GM21717 (cell line): Measurements from ENCODE around the gene XPC.
"Not testable (repeated sequence)": the region's sequence is repeated elsewhere in the genome, so short reads cannot be mapped to it uniquely, and the experiment has no call there.

Experiments
- ATAC-seq: cut with Tn5 transposase; IDR thresholded peaks from one replicate; pipeline ENCODE4 v1.9.1; 2021; ENCODE audit warnings: mild to moderate bottlenecking, moderate library complexity; ENCODE audit not compliant: unreplicated experiment

XPC gene

DNA sequence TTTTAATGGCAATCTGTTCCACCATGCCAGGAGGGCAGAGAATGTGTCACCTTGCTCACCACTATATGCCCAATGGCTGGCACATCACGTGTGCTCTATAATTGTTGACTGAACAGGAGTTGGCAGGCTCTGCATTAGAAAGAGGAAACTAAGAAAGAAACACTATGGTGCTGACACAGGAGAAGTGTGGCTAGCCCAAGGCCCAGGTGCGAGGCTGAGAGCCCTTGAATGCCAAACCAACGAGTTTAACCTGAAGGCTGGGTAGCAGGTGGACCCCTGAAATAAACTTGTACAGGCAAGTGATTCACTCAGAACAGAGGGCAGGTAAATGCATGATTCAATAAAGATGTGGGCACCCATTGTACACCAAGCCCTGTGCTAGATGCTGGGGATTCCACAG is 56.1 kb downstream of the XPC start:
- ATAC-seq: no peak

DNA sequence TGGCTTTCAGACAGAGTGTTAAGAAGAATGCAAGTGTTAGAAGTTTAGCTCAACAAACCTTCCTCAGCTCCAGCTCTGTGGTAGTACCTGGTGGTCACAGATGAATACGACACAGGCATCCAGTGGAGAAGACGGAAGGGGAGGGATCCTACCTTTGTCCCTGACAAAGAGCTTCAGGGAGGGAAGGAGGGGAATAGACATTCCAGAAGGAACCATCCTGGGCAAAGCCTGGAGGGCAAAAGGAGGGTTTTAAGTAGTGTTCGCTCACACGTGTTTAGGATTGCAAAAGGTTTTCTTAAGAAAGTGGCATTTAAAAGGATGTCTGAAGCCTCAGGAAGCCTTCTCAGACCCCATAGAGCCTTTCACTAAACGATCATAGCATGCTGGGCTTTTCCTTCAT is 56.5 kb downstream of the XPC start:
- ATAC-seq: no peak

DNA sequence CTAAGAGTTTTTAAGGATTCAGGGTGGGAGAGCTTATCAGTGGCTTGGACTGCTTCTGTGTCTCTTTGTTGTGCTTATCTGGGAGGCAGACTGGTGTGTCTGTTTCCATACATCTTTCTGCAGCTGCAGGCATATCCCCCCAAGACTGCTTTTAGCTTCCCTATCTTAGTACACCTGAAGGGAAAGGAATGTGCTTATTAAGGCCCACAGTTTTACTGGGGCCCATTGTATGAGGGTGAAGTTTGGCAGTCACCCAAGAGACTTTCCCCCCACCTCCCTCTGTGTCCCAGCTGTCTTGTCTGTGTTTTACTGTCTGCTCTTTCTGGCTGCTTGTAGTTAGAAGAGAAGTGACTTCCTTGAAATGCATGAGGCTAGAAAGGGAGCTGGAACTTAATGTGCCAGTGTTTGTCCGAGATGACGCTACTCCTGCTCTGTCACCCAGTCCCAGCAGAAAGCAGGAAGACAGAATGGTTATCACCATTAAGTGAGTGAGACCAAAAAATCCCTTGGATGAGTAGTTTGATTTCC is 57.4 kb downstream of the XPC start:
- ATAC-seq: not testable (repeated sequence)

DNA sequence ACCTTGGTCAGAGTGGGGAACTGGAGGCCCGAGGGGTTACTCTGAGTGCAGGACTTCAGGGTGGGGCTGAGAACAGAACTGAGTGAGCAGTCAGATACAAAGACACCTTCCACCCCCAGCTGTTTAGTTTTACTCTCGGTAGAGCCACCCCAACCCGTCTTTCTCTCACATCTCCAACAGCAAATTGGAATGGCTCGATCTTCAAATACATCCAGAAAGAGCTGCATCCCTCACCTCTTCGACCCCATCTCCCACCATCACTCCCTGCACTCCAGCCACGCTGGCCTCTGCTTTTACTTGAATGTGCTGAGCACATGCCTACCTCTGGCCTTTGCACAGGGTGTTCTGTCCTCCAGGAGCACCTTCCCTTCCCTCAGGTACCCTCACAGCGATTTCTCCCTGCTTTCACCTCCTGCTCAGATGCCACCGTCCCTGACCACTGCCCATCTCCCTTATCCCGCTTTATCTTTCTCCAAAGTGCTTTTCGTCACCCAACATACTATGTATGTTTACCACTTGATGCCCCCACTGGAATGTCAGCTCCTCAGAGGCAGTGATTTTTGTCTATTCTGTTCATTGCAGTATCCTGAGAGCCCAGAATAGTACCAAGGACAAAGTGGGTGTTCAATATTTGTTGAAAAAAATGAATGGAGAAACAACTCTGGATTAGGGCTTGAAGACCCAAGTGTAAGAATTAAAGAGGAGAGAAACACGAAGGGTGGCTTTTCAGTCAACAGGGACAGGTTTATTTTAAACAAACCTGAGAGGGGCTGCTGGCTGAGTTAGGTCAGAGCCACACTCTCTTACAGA is 58.1 kb downstream of the XPC start:
- ATAC-seq: no peak

DNA sequence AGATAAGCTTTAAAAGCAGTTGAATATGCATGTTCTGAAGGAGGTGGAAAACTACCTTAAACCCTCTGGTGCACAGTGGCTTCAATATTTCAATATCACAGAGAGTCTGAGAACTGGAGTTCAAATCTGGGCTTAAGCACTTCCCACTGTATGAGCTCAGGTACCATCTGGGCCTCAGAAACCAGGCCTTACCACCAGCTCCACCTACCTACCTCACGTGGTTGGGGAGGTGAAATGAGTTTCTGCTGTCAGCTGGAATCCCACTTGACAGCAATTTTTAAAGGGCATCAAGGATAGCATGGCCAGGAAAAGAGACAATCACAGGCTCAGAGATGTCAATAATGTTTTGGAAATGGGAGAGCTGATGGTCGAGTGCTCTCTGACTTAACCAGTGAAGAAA is 58.8 kb downstream of the XPC start:
- ATAC-seq: no peak

- no peak for ATAC-seq
Measured at GRCh38 chr3:14118400-14119381, 59.7 kb downstream of the XPC start.

DNA sequence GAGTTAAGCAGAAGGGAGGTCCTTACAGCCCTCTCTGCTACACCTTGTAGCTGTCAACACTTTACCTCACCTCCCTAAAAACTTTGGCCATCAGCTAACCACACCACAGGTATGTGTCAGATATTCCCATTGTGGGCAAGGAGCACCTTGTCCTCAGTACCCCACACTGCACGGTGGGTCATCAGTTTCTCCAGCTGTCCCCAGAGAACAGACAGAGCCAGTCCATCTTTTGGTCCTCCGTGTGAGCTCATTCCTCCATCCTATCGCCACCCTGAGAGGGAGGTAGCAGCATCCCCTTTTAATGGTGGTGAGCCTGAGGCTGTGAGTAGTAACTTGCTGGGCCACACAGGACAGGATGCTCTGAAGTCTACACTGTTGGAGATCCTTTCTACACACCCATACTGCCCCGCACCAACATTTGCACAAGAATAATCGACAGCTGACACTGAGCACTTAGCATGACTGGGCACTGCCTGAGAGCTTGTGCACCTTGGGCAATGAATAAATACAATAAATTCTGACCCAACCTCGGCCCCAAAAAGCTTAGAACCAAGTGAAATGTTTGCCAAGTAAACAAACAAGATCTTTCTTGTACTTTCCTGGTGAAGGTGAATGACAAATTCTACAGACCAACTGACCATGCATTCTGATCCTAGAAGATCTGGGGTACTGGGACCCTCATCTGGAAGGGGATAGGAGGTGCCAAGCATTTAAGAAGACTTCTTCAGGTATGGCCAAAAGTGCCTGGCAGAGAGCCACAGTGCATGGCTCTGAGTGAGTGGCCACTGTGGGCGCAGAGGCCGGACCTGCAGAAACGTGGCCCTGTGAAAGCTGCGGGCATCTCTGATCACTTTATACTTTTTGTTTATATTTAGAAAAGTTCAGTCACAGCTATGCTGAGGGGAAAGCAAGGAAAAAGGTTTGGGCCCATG is 60.7 kb downstream of the XPC start:
- no peak for ATAC-seq

GRCh38 chr3:14113965-14114635 is 64.3 kb downstream of the XPC start:
- ATAC-seq: no peak

- no peak for ATAC-seq
Measured at GRCh38 chr3:14110699-14111098, 67.7 kb downstream of the XPC start.

DNA sequence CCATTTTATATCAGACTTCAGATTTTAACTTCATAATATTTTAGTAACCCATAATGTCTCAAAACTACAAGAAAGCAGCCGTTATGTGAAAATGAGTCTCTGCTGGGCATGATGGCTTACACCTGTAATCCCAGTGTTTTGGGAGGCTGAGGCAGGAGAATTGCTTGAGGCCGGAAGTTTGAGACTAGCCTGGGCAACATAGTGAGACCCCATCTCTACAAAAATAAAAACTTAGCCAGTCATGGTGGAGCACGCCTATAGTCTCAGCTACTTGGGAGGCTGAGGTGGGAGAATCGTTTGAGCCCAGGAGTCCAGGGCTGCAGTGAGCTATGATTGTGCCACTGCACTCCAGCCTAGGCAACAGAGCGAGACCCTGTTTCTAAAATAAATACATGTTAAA is 68.6 kb downstream of the XPC start:
- not testable (repeated sequence) for ATAC-seq

DNA sequence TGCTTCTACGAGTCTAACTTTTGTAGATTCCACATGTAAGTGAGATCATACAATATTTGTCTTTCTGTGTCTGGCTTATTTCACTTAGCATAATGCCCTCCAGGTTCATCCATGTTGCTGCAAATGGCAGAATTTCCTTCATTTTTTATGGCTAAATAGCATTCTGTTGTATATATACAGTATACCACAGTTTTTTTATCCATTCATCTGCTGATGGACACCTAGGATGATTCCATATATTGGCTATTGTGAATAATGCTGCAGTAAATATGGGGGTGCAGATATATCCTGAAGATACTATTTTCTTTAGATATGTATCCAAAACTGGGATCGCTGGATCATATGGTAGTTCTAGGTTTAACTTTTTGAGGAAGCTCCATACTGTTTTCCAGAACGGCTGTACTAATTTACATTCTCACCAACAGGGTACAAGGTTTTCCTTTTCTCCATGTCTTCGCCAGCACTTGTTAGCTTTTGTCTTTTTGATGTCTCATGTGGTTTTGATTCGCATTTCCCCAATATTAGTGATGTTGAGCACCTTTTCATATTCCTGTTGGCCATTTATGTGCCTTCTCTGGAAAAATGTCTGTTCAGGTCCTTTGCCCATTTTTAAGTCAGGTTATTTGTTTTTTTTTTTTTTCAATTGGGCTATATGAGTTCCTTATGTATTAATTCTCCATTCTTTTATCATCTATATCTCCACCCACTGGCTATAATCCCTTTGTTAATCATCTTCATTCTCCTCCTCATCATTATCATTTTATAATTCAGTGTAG is 80.6 kb downstream of the XPC start:
- no peak for ATAC-seq

DNA sequence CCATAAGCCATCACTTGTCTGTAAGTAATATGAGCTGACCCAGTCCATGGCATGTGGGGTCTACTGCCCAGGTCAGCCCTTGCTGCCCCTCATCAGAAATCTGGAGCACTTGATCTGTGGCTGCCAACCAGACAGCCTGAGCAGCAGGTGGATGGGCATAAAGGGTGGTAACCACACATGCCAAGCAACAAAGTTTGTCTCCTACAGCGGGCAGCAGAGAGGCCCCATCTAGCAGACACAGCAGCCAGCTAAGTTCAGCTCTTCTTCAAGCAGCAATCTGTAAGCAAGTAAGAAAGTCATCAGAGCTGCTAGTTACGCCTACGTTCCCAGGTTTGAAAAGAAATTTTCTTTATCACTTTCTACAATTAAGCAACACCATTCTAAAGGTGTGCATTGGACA is 81.7 kb downstream of the XPC start:
- ATAC-seq: no peak
